Heart left ventricle (tissue), 13 donors: ENCODE results near the gene NTRK2.

ENCODE experiments used
- CTCF ChIP-seq, 12 donors: fragments of 200-600 bp; sonication (generic) in 4 of 12; IDR thresholded peaks; one replicate each; pipeline versions ENCODE4 v1.5.0 to v1.8.0; 2018 to 2022; ENCODE audit warnings: antibody characterized with exemption in 12 of 12, mild to moderate bottlenecking in 5 of 12
- POLR2A ChIP-seq, 2 donors: fragments of 450-650 bp; IDR thresholded peaks; one replicate each; pipeline ENCODE4 v1.6.1; 2017; ENCODE audit warnings: antibody characterized with exemption in 2 of 2, mild to moderate bottlenecking in 2 of 2, moderate library complexity in 2 of 2
- donor health status: ischemic (EF 13 %, LVEDD 7.1; RV severe dilation, severe dysfunction).
- donor health status: DM: no; HTN: yes; CAD: no.
- donor health status: DM: no; HTN: no; CAD: no.
- donor health status: ischemic (EF 25% LVEDD 6.9; RV normal size, moderate dysfunction).
- donor health status: ischemic (EF 25% LVEDD 5.7; RV mildly dilated, moderate dysfunction).
- donor health status: ischemic (EF 35%, LVEDD 5.7; RV mildly dilated, moderate dysfunction).
- donor health status: nonischemic (EF 11% LVEDD 7.7; RV severe dilation, severe dysfunction).
- donor health status: DM: yes; HTN: yes; CAD: no.
- donor health status: PGD.
- donor health status: ischemic (EF 29% LVEDD 5.4; RV normal size, mild dysfunction).
- donor health status: nonischemic (EF 23%, LVEDD 6.1; RV moderate dilation, normal function).

- TF ChIP-seq POLR2A (IDR thresholded peaks at IDR 0.05) (no peak), CTCF (IDR thresholded peaks at IDR 0.05) (no peak)
Observed at GRCh38 chr9:84991514-84991870, 322.0 kb downstream of the NTRK2 start.
